K562 (cell line): ENCODE data around the gene BGN. TPM values are rescaled to one million over a fixed set of nuclear protein-coding genes. Genes with fewer than 3 reads are reported as not detected.

Source experiments
- CAMTA2 ChIP-seq: fragments of 250-450 bp; sonication (Bioruptor Pico); conservative IDR thresholded peaks from 2 replicates; pipeline ENCODE4 v1.5.1; 2022
- CBX3 ChIP-seq, 2 experiments: IDR thresholded peaks; 1 replicate in 1 of 2; 2 replicates in 1 of 2; pipeline ENCODE4 v1.6.1; 2012; ENCODE audit warnings: inconsistent platforms in 2 of 2, low read length in 2 of 2, borderline replicate concordance in 1 of 2, control low read depth in 1 of 2
- DLX4 ChIP-seq: fragments of 250-450 bp; sonication (Bioruptor Pico); IDR thresholded peaks from 2 replicates; pipeline ENCODE4 v1.6.1; 2021; ENCODE audit warnings: mild to moderate bottlenecking
- FOXA1 ChIP-seq: fragments of 450-650 bp; IDR thresholded peaks from 2 replicates; pipeline ENCODE4 v1.6.1; 2016; ENCODE audit warnings: mild to moderate bottlenecking, borderline replicate concordance
- GATA2 ChIP-seq: sonication (generic); formaldehyde crosslinking; IDR thresholded peaks from 2 replicates; pipeline ENCODE4 v1.4.0; 2020; ENCODE audit warnings: mild to moderate bottlenecking, missing genetic modification reagents
- HDAC8 ChIP-seq: fragments of 450-650 bp; IDR thresholded peaks from 2 replicates; pipeline ENCODE4 v1.6.1; 2016; ENCODE audit warnings: mild to moderate bottlenecking, missing genetic modification characterization, moderate library complexity, missing compliant biosample characterization
- MYBL2 ChIP-seq, 2 experiments: fragments of 450-650 bp in 1 of 2; sonication (generic) in 1 of 2; formaldehyde crosslinking in 1 of 2; IDR thresholded peaks; 2 replicates each; pipeline versions ENCODE4 v1.6.1 to v1.8.1; 2017 to 2022; ENCODE audit warnings: borderline replicate concordance in 1 of 2, inconsistent platforms in 1 of 2, low read depth in 1 of 2, mild to moderate bottlenecking in 1 of 2, missing genetic modification reagents in 1 of 2, moderate library complexity in 1 of 2
- SRSF1 ChIP-seq: fragments of 200-400 bp; formaldehyde crosslinking; IDR thresholded peaks from 2 replicates; pipeline ENCODE4 v1.6.1; 2017; ENCODE audit warnings: mild to moderate bottlenecking, low read depth, low read length, moderate library complexity
- TAF7 ChIP-seq: fragments of 450-650 bp; IDR thresholded peaks from 2 replicates; pipeline ENCODE4 v1.6.1; 2016; ENCODE audit warnings: missing genetic modification characterization, missing compliant biosample characterization
- ZNF217 ChIP-seq: sonication (generic); formaldehyde crosslinking; IDR thresholded peaks from 2 replicates; pipeline ENCODE4 v1.8.0; 2022; ENCODE audit warnings: mild to moderate bottlenecking, missing genetic modification reagents
- ZNF586 ChIP-seq: fragments of 450-650 bp; formaldehyde crosslinking; conservative IDR thresholded peaks from 2 replicates; pipeline ENCODE4 v1.4.0; 2020; ENCODE audit warnings: mild to moderate bottlenecking, moderate library complexity
- polyA plus RNA-seq, 8 experiments: library from polyadenylated mRNA; depleted of rRNA in 4 of 8; stranded (reverse) in 5 of 8; unstranded in 3 of 8; fragments of >200 nt; fragmentation: Nextera tagmentation in 2 of 8; fragmentation: Illumina TruSeq in 1 of 8; extraction: Ambion mirVana in 2 of 8; extraction: Trizol in 1 of 8; gene quantifications; 2 replicates each; pipeline versions ENCODE4 v1.2.1 to v1.2.3, GENCODE V29; 2011 to 2014; ENCODE audit warnings: inconsistent platforms in 1 of 8, missing spikeins in 1 of 8
- total RNA-seq, 7 experiments: library from RNA; depleted of rRNA in 6 of 7; stranded (reverse); fragments of >200 nt in 6 of 7; fragmentation: Illumina TruSeq in 2 of 7; extraction: Trizol in 2 of 7; gene quantifications; 2 replicates each; pipeline versions ENCODE4 v1.2.1 to v1.2.3, GENCODE V29; 2011 to 2021; ENCODE audit warnings: low replicate concordance in 1 of 7
- TF ChIP-seq, protein P1 (sequence below): fragments of 450-650 bp; IDR thresholded peaks from 2 replicates; pipeline ENCODE4 v1.6.1; 2016; ENCODE audit warnings: mild to moderate bottlenecking, moderate library complexity

Gene BGN
- total and polyA plus RNA-seq, 9 of the 15 experiments (the other 6 are each of a cell fraction or from before 2014, with no cell fraction given): 0.11 TPM; not detected in 8

- TF ChIP-seq, protein P1, sequence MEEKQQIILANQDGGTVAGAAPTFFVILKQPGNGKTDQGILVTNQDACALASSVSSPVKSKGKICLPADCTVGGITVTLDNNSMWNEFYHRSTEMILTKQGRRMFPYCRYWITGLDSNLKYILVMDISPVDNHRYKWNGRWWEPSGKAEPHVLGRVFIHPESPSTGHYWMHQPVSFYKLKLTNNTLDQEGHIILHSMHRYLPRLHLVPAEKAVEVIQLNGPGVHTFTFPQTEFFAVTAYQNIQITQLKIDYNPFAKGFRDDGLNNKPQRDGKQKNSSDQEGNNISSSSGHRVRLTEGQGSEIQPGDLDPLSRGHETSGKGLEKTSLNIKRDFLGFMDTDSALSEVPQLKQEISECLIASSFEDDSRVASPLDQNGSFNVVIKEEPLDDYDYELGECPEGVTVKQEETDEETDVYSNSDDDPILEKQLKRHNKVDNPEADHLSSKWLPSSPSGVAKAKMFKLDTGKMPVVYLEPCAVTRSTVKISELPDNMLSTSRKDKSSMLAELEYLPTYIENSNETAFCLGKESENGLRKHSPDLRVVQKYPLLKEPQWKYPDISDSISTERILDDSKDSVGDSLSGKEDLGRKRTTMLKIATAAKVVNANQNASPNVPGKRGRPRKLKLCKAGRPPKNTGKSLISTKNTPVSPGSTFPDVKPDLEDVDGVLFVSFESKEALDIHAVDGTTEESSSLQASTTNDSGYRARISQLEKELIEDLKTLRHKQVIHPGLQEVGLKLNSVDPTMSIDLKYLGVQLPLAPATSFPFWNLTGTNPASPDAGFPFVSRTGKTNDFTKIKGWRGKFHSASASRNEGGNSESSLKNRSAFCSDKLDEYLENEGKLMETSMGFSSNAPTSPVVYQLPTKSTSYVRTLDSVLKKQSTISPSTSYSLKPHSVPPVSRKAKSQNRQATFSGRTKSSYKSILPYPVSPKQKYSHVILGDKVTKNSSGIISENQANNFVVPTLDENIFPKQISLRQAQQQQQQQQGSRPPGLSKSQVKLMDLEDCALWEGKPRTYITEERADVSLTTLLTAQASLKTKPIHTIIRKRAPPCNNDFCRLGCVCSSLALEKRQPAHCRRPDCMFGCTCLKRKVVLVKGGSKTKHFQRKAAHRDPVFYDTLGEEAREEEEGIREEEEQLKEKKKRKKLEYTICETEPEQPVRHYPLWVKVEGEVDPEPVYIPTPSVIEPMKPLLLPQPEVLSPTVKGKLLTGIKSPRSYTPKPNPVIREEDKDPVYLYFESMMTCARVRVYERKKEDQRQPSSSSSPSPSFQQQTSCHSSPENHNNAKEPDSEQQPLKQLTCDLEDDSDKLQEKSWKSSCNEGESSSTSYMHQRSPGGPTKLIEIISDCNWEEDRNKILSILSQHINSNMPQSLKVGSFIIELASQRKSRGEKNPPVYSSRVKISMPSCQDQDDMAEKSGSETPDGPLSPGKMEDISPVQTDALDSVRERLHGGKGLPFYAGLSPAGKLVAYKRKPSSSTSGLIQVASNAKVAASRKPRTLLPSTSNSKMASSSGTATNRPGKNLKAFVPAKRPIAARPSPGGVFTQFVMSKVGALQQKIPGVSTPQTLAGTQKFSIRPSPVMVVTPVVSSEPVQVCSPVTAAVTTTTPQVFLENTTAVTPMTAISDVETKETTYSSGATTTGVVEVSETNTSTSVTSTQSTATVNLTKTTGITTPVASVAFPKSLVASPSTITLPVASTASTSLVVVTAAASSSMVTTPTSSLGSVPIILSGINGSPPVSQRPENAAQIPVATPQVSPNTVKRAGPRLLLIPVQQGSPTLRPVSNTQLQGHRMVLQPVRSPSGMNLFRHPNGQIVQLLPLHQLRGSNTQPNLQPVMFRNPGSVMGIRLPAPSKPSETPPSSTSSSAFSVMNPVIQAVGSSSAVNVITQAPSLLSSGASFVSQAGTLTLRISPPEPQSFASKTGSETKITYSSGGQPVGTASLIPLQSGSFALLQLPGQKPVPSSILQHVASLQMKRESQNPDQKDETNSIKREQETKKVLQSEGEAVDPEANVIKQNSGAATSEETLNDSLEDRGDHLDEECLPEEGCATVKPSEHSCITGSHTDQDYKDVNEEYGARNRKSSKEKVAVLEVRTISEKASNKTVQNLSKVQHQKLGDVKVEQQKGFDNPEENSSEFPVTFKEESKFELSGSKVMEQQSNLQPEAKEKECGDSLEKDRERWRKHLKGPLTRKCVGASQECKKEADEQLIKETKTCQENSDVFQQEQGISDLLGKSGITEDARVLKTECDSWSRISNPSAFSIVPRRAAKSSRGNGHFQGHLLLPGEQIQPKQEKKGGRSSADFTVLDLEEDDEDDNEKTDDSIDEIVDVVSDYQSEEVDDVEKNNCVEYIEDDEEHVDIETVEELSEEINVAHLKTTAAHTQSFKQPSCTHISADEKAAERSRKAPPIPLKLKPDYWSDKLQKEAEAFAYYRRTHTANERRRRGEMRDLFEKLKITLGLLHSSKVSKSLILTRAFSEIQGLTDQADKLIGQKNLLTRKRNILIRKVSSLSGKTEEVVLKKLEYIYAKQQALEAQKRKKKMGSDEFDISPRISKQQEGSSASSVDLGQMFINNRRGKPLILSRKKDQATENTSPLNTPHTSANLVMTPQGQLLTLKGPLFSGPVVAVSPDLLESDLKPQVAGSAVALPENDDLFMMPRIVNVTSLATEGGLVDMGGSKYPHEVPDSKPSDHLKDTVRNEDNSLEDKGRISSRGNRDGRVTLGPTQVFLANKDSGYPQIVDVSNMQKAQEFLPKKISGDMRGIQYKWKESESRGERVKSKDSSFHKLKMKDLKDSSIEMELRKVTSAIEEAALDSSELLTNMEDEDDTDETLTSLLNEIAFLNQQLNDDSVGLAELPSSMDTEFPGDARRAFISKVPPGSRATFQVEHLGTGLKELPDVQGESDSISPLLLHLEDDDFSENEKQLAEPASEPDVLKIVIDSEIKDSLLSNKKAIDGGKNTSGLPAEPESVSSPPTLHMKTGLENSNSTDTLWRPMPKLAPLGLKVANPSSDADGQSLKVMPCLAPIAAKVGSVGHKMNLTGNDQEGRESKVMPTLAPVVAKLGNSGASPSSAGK: 0 out of 2 replicates have a peak, but pooled peaks have one; percentile 53
- TF ChIP-seq TAF7: no peak
- TF ChIP-seq CAMTA2 (CRISPR knock-in tag): no peak
- TF ChIP-seq SRSF1: no peak
- TF ChIP-seq CBX3 (IDR thresholded peaks at IDR 0.05; ENCODE audit: borderline replicate concordance in 1 of 2, low read length in 2 of 2): peak in 1 of 2 experiments; percentile 43; a peak in 1 of 3 replicates
- TF ChIP-seq MYBL2 (IDR thresholded peaks at IDR 0.05; ENCODE audit: low read depth): no peak
- TF ChIP-seq MYBL2 (CRISPR knock-in tag; IDR thresholded peaks at IDR 0.05; ENCODE audit: borderline replicate concordance): no peak
- TF ChIP-seq HDAC8: no peak
- no peak for TF ChIP-seq FOXA1
- TF ChIP-seq ZNF586 (CRISPR knock-in tag): no peak
- no peak for TF ChIP-seq GATA2 (CRISPR knock-in tag)
- no peak for TF ChIP-seq DLX4 (CRISPR knock-in tag)
- no peak for TF ChIP-seq ZNF217 (CRISPR knock-in tag)
Observed at GRCh38 chrX:153470411-153471363, 24.1 kb upstream of the BGN start, which contains the start of gene HAUS7 (continued).
